ENCODE data around the gene RAB3C.
"Not testable (repeated sequence)": the region's sequence is repeated elsewhere in the genome, so short reads cannot be mapped to it uniquely, and the experiment has no call there.

RAB3C gene

DNA sequence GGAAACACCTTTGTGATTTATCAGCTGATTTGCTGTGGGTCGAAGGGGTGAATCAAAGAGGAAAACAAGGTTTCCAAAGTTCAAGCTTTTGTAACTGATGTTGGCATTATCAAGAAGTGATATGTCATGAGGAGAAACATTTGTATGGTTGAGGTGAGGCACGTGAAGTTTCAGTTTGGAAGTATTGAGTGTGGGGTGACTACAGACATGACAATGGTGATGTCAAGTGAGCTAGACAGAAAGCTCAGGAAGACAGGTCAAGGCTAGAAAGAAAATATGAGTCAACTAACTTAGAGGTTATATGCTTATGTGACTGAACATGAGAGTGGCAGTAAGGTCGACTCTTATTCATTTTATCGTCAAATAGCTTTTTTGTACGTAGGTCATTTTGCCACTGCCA lies 99.1 kb downstream of the RAB3C start:
- no peak for TF ChIP-seq CTCF (IDR thresholded peaks at IDR 0.05; ENCODE audit: control extremely low read depth, extremely low read depth, low read depth, missing control alignments)
- CTCF ChIA-PET = interaction anchor here (1.5 kb wide), 1 partner anchor 9 kb away, joined by 4 read pairs; no protein-coding TSS in a partner anchor
- DNase-seq (ENCODE audit: extremely low spot score) = no peak
- POLR2A ChIA-PET = no interaction called here

DNA sequence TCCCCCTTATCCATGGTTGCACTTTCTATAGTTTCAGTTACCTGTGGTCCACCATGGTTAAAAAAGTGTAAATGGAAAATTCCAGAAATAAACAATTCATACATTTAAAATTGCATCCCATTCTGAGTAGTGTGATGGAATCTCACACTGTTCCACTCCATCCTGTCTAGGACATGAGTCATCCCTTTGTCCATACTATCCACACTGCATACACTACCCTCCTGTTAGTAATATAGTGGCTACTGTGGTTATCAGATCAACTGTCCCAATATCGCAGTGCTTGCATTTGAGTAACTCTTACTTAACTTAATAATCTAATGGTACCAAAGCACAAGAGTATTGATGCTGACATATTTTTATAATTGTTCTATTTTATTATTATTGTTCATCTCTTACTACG lies 100.7 kb downstream of the RAB3C start:
- CTCF ChIA-PET = interaction anchor here (1.5 kb wide), 1 partner anchor 11 kb away, joined by 4 read pairs; no protein-coding TSS in a partner anchor
- POLR2A ChIA-PET = no interaction called here
- no peak for DNase-seq (ENCODE audit: extremely low spot score)
- TF ChIP-seq CTCF (IDR thresholded peaks at IDR 0.05; ENCODE audit: control extremely low read depth, extremely low read depth, low read depth, missing control alignments) = no peak

- DNase-seq (ENCODE audit: extremely low spot score) = no peak
- POLR2A ChIA-PET = no interaction called here
- no peak for TF ChIP-seq CTCF (IDR thresholded peaks at IDR 0.05; ENCODE audit: control extremely low read depth, extremely low read depth, low read depth, missing control alignments)
- CTCF ChIA-PET = interaction anchor here (0.9 to 2.4 kb wide), 5 partner anchors 10 to 199 kb away, joined by 3 to 8 read pairs (median 3); no protein-coding TSS in a partner anchor
Observed at GRCh38 chr5:58687079-58687478, 104.2 kb downstream of the RAB3C start.

- no peak for TF ChIP-seq CTCF (IDR thresholded peaks at IDR 0.05; ENCODE audit: control extremely low read depth, extremely low read depth, low read depth, missing control alignments)
- ChIA-PET POLR2A (no interaction called here), CTCF (interaction anchor here (0.9 to 2.4 kb wide), 5 partner anchors 11 to 83 kb away, joined by 3 to 8 read pairs (median 3); no protein-coding TSS in a partner anchor)
- DNase-seq (ENCODE audit: extremely low spot score) = no peak
Observed at GRCh38 chr5:58687595-58687994, 104.7 kb downstream of the RAB3C start.

DNA sequence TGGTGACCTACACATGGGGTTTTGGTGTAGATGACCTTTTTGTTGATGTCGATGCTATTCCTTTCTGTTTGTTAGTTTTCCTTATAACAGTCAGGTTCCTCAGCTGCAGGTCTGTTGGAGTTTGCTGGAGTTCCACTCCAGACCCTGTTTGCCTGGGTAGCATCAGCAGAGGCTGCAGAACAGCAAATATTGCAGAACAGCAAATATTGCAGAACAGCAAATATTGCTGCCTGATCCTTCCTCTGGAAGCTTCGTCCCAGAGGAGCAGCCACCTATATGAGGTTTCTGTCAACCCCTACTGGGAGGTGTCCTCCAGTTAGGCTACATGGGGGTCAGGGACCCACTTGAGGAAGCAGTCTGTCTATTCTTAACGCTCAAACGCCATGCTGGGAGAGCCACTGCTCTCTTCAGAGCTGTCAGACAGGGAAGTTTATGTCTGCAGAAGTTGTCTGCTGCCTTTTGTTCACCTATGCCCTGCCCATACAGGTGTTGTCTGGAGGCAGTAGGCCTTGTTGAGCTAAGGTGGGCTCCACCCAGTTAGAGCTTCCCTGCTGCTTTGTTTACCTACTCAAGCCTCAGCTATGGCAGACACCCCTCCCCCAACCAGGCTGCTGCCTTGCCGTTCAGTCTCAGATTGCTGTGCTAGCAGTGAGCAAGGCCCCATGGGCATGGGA lies 116.3 kb downstream of the RAB3C start:
- POLR2A ChIA-PET = not testable (repeated sequence)
- CTCF ChIA-PET = interaction anchor here (1.6 kb wide), 1 partner anchor 11 kb away, joined by 3 read pairs; no protein-coding TSS in a partner anchor

DNA sequence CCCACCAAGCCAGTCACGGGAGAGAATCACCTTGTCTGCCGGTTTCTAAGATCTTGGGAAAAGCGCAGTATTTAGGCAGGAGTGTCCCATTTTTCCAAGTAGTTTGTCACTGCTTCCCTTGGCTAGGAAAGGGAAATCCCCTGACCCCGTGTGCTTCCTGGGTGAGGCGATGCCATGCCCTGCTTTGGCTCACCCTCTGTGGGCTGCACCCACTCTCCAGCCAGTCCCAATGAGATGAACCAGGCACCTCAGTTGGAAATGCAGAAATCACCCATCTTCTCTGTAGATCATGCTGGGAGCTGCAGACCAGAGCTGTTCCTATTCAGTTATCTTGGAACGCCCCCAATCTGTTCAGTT lies 116.9 kb downstream of the RAB3C start:
- CTCF ChIA-PET = no interaction called here
- TF ChIP-seq CTCF (IDR thresholded peaks at IDR 0.05; ENCODE audit: control extremely low read depth, extremely low read depth, low read depth, missing control alignments) = no peak
- no peak for DNase-seq (ENCODE audit: extremely low spot score)
- POLR2A ChIA-PET = no interaction called here

More for the DNA sequence above, 116.3 kb downstream of the RAB3C start:
- not testable (repeated sequence) for DNase-seq (ENCODE audit: extremely low spot score)

GRCh38 chr5:58703925-58704555 lies 121.2 kb downstream of the RAB3C start:
- no peak for DNase-seq (ENCODE audit: extremely low spot score)
- POLR2A ChIA-PET = no interaction called here

More at GRCh38 chr5:58703925-58704555, 121.2 kb downstream of the RAB3C start:
- TF ChIP-seq CTCF (IDR thresholded peaks at IDR 0.05; ENCODE audit: control extremely low read depth, extremely low read depth, low read depth, missing control alignments) = no peak
- CTCF ChIA-PET = interaction anchor here (1.8 kb wide), 2 partner anchors 14 to 17 kb away, joined by 4 to 5 read pairs; no protein-coding TSS in a partner anchor

Data from GM10248 (cell line).